GM15510 (cell line): ENCODE measurements around the gene C1QBP.

Experiments used
- POLR2A ChIP-seq: IDR thresholded peaks from 3 replicates; pipeline ENCODE4 v1.6.1; 2011; ENCODE audit warnings: borderline replicate concordance; ENCODE audit not compliant: insufficient read length; ENCODE audit errors: extremely low read depth

The C1QBP gene

GRCh38 chr17:5418858-5419355, 20.0 kb downstream of the C1QBP start:
- no peak for TF ChIP-seq POLR2A

DNA sequence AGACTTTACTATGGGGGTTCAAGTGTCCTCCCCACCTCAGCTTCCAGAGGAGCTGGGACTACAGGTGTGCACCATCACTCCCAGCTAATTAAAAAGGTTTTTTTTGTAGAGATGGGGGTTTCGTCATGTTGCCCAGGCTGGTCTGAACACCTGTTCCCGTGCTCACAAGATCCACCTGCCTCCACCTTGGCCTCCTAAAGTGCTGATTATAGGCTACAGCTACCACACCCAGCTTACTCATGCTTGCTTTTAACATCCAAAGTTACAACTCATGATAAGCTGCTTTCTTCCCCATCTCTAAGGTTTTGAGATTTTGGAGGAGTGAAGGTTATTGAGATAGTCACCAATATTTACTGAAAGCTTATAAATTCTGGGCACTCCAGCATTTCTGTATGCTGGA, 22.1 kb downstream of the C1QBP start:
- no peak for TF ChIP-seq POLR2A

- TF ChIP-seq POLR2A: no peak
Observed at GRCh38 chr17:5413682-5414081, 25.3 kb downstream of the C1QBP start.

- no peak for TF ChIP-seq POLR2A
Observed at GRCh38 chr17:5410594-5411272, 28.2 kb downstream of the C1QBP start.

DNA sequence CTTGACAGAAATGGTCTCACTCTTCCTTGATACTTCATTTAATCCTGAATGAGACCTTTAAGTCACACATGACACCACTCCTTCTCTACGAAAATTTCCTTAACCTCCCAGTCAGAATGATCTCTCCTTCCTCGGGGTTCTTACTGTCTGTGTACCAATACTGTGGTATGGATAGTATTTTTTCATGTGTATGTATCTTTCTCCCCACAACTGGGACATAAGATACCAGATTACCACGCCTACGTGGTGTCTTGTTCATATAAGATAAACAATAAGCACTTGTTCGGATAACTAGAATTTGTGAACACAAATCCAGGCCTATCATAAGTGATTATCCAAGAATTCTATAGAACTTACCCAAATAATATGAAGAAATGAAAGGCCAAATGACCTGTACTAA, 30.8 kb downstream of the C1QBP start:
- TF ChIP-seq POLR2A: no peak

DNA sequence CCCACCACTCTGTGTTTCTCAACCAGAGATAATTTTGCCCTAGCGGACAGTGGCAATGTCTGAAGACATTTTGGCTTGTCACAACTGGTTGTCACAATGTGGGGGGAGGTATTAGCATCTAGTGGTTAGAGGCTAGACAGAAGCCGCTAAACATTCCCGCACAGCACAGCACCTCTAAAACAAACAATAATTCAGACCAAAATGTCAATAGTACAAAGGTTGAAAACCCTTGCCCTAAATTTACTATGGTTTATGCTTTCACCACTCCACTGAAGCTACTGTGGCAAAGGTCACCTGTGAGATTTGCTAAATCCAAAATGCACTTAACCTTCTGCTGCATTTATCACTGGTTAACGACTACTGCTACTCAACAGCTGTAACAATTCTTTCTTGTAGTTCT, 33.6 kb downstream of the C1QBP start:
- TF ChIP-seq POLR2A: no peak

DNA sequence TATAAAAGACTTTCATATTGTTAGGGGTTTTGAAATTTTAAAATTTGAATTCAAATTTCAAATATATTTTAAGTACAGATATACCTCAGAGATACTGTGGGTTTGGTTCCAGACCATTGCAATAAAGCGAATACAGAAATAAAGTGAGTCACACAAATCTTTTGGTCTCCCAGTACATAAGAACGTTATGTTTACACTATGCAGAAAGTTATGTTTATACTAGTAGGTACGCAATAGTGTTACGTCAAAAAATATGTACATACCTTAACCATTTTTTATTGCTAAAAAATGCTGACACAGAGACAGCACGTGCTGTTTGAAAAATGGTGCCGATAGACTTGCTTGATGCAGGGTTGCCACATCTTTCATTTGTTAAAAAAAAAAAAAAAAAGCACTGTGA, 39.2 kb downstream of the C1QBP start:
- TF ChIP-seq POLR2A: no peak

DNA sequence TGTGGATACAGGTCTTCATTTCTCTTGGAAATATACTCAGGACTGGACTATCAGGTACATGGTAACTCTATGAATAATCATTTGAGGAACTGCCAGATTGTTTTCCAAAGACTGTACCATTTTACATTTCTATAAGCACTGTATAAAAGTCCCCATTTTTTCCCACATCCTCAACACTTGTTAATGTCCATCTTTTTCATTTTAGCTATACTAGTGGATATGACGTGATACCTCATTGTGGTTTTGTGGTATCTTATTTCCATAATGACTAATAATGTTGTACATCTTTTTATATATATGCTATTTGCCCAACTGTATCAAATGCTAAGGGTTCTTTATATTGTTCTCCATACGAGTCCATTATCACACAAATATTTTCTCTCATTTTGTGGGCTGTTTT, 42.3 kb downstream of the C1QBP start:
- no peak for TF ChIP-seq POLR2A

DNA sequence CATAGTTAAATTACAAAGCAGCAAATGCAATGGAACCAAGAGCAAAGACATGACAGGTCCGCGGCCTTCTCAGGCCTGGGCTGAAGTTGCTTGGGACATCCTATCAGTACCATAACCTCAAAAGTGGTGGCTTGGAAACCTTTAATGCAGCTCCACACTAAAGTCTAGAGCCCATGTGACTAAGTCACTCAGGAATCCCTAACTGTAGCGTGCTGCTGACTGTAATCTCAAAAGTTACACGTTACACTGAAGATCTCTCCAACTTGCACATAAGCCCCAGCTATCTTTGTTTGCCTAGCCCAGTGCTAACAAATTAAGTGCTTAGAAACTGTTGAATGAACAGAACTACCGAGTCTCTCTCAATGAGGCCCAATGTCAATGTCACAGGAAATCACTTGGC, 47.3 kb downstream of the C1QBP start:
- TF ChIP-seq POLR2A: no peak
